ENCODE results near the gene CYP2J2.

DNA sequence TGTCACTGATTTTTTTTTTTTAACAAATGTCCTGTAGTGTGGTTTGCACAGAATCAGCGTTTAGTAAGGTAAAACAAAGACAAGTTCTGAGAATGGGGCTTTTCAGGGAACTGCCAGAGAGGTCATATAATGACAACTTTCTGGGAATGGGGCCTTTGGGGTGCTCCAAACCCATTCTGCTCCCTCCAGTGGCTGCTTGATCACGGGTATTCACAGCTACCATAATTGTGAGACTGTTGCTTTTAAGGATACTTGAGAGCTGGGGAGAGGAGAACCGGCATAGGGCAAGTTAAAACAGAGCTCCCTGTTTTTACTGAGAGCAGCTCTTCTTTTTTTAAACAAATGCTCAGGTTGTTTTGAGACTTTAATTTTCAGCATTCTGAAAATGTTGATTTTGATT is 48.2 kb downstream of the CYP2J2 start:
- TF ChIP-seq GATA3 (IDR thresholded peaks at IDR 0.05; ENCODE audit: low read depth, low read length) (no peak), GATA2 (IDR thresholded peaks at IDR 0.05; ENCODE audit: low read depth, low read length) (no peak)

Measured in SH-SY5Y (cell line).